LNCaP clone FGC (cell line): ENCODE data around the gene THEM4.
A peak's percentile ranks its signal among the peaks of the same experiment; 100 is the strongest.

ENCODE experiments used
- DNase-seq: peaks from one replicate; pipeline ENCODE4 v3.0.0-alpha.2; 2011; ENCODE audit warnings: low read depth
- H3K4me3 ChIP-seq: 2 replicates; pipeline ENCODE4 v1.5.1; 2011; ENCODE audit warnings: mild to moderate bottlenecking, low read depth, low read length, control low read depth
- CTCF ChIP-seq: IDR thresholded peaks from 2 replicates; pipeline ENCODE4 v1.5.1; 2012; ENCODE audit warnings: mild to moderate bottlenecking; ENCODE audit not compliant: control insufficient read depth, insufficient read depth; ENCODE audit errors: extremely low read depth

The THEM4 gene

DNA sequence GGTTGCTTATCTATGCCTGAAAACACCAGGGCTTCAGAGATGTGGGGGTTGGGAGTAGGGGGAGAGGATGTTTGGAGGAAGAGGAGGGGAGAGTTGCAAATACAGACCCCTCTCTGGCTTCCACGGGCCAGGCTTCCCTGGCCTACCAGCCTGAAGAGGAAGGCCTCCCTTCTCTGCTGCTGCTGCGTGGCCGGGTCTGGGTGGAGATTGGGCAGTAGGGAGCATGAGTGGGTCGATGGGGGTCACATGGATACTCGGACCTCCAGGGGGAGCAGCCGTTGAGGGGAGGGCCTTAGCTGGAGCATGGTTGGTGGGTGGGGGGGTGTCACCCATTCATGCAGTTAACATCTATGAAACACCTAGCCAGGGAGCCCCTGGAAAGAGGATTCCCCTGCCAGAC, 79.3 kb downstream of the THEM4 start:
- TF ChIP-seq CTCF: no peak
- no peak for DNase-seq
- H3K4me3 ChIP-seq: peak overlapping the region; percentile 75

DNA sequence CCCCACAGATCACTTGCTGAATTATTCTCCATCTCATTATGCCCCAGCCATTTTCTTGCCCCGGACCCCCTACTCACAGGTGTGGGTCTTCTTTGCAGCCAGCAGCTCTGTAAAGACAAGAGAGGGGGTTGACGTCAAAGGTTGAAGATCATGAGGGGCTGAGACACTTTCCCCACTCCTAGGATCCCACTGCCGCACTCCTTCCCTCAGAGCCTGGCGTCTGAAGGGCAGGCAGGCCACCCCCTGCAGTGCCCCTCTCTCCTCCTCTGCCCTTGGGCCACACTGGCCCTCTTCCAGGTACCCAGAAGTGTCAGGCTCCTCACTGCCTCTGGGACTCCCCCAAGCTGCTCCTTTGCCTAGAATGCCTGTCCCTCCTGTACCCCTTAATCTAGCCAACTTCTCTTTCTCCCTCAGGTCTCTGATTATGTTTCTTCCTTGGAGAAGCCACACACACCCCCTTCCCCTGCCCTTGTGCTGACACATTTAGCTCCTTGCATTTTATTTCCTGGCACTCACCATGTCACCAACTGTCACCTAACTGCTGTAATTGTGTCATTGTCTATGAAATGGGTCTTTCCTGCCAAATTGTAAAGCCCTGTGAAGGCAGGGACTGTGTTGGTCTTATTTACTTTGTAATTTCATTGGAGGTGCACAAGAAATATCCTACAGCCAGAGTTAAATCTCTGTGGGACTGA, 79.8 kb downstream of the THEM4 start:
- no peak for DNase-seq
- TF ChIP-seq CTCF: no peak
- H3K4me3 ChIP-seq: no peak overlapping the region

GRCh38 chr1:151828921-151829320, 80.4 kb downstream of the THEM4 start:
- no peak overlapping the region for H3K4me3 ChIP-seq
- TF ChIP-seq CTCF: no peak
- DNase-seq: no peak

GRCh38 chr1:151827853-151828252, 81.5 kb downstream of the THEM4 start:
- no peak for TF ChIP-seq CTCF
- no peak overlapping the region for H3K4me3 ChIP-seq
- DNase-seq: no peak

DNA sequence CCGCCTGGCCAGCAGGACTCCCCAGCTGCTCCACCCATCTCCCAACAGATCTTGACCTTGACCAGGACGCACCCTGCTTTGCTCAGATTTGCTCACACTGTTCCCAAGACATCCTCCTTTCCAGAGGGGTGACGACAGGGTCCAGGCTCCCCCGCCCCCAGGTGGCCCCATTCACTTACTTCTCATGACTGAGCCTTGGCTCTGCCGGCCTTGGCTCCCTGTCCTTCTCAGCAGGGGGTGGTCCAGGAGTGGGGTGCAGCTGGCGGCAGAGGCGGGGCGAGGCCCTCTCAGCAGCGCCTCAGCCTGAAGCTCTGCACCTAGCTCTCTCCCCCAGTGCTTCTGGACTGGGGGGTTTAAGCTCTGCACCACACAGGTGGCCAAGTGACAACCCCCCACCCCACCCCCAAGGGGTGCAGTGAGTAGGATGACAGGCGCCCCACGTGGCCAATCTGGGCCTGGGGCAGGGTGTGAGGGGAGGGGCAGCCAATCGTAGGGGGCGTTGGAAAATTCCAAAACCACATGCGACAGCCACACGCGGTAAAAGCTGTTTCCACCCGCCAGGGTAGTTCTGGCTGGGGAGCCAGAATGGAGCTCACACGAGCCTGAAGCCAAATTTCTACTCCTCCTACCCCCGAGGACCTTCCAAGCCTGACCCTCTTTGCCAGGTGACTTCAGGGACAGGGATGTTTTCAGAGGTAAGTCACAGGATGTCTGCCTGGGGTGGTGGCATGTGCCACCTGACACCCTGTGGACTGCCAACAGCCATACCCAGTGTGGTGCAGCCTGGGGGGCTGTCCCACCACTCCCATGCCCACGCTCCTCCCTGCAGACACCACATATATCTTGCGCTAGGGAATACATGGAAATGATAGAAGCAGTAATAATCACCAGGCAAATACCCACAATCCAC, 83.3 kb downstream of the THEM4 start:
- H3K4me3 ChIP-seq: no peak overlapping the region
- TF ChIP-seq CTCF: no peak
- DNase-seq: no peak

- no peak for DNase-seq
- no peak overlapping the region for H3K4me3 ChIP-seq
- TF ChIP-seq CTCF: no peak
Observed at GRCh38 chr1:151825204-151825603, 84.1 kb downstream of the THEM4 start.
